WI38 (cell line): ENCODE results near the gene LDHAL6B.

Source experiments
- H3K4me3 ChIP-seq: 2 replicates; pipeline ENCODE4 v1.5.1; 2011; ENCODE audit warnings: low read depth, mild to moderate bottlenecking, control low read depth, low read length
- TF ChIP-seq, protein P1 (sequence below): IDR thresholded peaks from 2 replicates; pipeline ENCODE4 v1.5.1; 2012; ENCODE audit warnings: low read depth, mild to moderate bottlenecking, control low read depth, low read length

Gene LDHAL6B

DNA sequence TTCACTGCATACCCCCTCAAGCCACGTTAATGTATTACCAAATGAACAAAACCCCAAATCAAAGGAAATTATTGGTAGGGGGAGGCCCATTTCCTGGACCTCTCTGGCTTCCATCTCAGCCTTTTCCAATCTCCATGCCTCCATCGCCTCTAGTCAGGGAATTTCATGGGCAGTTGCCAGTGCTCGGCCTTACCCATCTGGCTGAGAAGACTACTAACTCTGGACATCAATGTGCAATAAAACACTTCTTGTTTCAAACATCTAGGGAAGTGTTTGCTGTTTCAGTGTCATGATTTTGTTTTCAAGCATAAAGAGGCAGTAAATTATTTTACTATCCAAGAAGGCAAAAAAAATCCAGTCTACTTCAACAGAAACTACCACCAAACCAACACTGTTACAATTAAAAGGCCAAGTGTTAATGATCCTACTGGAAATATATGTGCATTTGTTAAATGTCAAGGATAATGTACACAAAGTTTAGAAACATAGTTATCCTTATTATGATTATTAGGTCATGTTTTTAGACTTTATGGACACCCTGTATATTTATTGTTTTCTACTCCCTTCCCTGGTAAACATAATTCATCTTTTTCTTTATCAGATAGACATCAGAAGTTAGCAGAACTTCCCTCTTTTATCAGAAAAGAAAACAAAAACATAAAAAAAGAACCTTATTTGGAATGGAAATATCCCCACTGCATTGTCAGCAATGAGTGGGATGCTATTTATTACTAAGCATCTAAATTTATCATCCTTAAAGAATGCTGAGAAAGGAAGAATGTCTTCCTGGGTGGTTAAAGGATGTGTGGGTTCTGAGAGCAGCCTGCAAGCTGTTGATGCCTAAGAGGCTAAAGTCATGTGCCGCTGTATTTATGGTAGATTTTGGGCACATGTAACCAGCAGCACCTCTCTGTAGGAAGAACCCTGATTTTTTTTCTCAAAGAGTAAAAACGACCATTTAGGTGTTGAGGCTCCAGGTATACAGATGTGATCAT is 15.2 kb downstream of the LDHAL6B start:
- H3K4me3 ChIP-seq, result no peak overlapping the region
- TF ChIP-seq, protein P1, sequence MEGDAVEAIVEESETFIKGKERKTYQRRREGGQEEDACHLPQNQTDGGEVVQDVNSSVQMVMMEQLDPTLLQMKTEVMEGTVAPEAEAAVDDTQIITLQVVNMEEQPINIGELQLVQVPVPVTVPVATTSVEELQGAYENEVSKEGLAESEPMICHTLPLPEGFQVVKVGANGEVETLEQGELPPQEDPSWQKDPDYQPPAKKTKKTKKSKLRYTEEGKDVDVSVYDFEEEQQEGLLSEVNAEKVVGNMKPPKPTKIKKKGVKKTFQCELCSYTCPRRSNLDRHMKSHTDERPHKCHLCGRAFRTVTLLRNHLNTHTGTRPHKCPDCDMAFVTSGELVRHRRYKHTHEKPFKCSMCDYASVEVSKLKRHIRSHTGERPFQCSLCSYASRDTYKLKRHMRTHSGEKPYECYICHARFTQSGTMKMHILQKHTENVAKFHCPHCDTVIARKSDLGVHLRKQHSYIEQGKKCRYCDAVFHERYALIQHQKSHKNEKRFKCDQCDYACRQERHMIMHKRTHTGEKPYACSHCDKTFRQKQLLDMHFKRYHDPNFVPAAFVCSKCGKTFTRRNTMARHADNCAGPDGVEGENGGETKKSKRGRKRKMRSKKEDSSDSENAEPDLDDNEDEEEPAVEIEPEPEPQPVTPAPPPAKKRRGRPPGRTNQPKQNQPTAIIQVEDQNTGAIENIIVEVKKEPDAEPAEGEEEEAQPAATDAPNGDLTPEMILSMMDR, result no peak

DNA sequence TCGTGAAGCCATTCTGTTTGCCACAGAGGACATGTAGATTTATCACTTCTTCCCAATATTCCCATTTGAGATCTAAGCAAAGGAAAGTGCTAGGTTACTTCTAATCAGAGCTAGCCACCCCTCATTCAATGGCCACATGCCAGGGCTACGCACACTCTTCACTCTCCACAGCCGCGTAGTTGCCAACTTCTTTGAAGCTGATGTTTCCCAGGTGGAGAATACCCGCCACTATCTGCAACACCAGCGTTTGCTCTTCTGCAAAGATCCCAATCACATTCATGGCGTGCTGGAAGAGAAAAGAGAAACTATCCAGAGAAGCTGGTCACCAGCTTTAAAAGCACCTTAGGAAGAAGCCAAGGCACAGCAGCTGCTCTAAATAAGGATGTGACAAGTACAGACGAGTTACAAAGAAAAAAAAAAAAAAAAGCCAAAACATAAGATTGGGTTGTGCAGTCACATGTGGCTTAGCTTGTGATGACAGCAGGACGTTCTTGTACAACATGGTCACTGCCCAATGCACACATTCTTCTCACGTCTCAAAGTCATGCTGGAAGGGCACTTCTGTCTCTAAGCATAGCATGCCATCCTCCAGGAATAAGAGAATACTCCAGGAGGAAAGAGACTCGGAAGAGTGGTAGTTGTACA is 16.4 kb downstream of the LDHAL6B start:
- TF ChIP-seq, protein P1, result no peak
- H3K4me3 ChIP-seq, result no peak overlapping the region

DNA sequence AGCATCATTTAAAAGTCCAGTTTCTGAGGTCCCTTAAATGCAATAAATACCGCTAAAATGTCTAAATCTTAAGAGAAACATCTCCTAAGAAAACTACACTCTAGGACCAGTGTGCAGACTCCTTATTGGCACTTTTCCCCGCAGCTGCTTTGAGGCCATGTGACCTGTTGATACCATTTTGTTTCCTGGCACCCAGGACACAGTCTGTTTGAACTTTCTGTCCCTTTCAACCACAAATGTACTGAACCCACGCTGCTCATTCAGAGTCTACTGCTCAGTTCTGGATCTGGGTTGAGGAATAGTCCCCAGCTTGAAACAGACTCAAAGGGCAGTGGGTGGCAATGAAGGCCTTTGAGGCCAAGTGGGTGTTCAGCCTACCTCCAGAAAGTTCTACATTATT is 17.1 kb downstream of the LDHAL6B start:
- TF ChIP-seq, protein P1, result no peak
- H3K4me3 ChIP-seq, result no peak overlapping the region

DNA sequence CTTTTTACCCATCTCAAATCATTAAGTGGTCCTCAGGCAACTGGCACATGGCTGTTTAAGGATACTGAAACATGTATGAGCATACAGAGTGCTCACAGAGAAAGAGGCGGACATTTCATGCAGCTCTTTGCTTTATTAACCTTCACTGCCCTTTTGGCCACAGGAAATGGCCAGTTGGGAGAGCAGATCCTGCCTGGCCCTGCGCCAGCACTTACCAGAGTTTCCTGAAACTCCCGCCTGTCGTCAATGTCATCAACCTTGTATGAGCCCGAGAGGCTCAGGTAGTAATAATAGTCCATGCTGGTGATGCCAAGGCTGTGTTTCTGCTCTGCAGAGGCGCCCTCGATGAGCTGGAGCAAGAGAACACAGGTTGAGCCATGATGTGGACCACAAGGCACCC is 17.8 kb downstream of the LDHAL6B start:
- H3K4me3 ChIP-seq, result no peak overlapping the region
- TF ChIP-seq, protein P1, result no peak

DNA sequence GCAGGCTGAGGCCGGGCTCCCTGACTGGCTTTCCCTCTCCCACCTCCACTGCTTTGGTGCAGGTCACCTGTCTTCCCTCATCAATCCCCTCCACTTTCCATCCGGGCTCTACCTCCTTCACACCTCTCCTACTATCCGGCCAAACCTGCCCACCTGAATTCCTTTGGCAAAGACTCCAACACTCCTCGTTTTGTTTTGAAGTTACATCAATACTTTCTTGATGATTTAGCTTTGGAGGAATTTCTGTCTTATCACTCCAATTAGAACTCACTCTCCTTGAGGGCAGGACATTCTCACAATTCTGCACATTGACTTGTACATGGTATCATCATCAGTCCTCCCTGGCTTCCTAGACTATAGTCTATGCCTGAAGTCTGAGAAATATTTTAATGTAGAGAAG is 20.4 kb downstream of the LDHAL6B start:
- TF ChIP-seq, protein P1, result no peak
- no peak overlapping the region for H3K4me3 ChIP-seq

DNA sequence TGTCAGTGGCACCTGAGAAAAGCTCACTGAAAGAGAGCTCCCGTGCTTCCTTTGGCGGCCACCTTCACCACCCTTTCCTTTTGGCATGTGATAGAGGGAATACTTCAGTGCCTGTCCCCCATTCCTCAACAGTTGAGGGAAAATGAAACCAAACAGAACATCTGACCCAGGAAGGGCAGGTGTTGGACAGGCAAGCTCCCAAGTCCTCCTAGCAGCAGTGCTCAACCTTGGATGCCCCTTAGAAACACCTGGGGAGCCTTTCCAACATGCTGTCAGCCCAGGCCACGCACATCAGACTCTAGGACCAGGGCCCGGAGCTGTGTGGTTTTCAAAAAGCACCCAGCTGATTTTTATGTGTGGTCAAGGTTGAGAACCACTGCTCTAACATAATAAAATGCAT is 22.4 kb downstream of the LDHAL6B start:
- no peak overlapping the region for H3K4me3 ChIP-seq
- TF ChIP-seq, protein P1, result no peak

DNA sequence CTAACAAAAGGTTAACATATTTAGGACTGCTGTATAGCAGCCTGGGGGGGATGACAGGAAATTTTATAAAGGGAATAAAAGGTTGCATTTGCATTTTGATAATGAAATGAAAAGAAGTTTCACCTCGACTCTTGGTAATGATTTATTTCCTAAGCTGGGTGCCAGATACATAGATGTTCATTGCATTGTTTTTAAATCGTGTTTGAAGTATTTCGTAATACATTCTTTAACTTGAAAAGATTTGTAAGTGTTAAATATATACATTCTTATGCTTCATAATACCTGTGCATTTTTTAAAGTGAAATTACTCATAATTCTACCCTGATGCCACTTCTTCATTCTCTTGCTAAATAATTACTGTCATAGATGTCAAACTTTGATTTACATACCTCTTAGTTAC is 22.8 kb downstream of the LDHAL6B start:
- TF ChIP-seq, protein P1, result no peak
- no peak overlapping the region for H3K4me3 ChIP-seq
